PC-3 (cell line): Measurements from ENCODE around the gene MYH9.

Experiments used
- CTCF ChIP-seq: fragments of 300-600 bp; sonication (generic); conservative IDR thresholded peaks from 2 replicates; pipeline ENCODE4 v1.5.1; 2017; ENCODE audit warnings: antibody characterized with exemption, low read depth, mild to moderate bottlenecking, low read length
- EZH2 ChIP-seq: fragments of 300-600 bp; sonication (generic); IDR thresholded peaks from one replicate; pipeline ENCODE4 v1.6.1; 2017; ENCODE audit warnings: antibody characterized with exemption, mild to moderate bottlenecking, low read length; ENCODE audit not compliant: unreplicated experiment

- TF ChIP-seq CTCF (no peak), EZH2 (no peak)
Measured at GRCh38 chr22:36326178-36327161, 61.3 kb downstream of the MYH9 start.
